ENCODE data around the gene FZD8. TPM values are rescaled to one million over a fixed set of nuclear protein-coding genes. Genes with fewer than 3 reads are reported as not detected.

FZD8 gene
- total and polyA plus RNA-seq, 4 donors, result 0.25 to 5.4 (median 3.0) TPM

- TF ChIP-seq GABPA (IDR thresholded peaks at IDR 0.05 in 1 of 2, conservative IDR thresholded peaks at IDR 0.05 in 1 of 2) (no peak), EGR1 (IDR thresholded peaks at IDR 0.05; ENCODE audit: low read depth in 2 of 2) (no peak), SP1 (IDR thresholded peaks at IDR 0.05) (peak; percentile 9), YY1 (IDR thresholded peaks at IDR 0.05) (peak; percentile 20), TAF1 (conservative IDR thresholded peaks at IDR 0.05) (no peak), HNF4A (conservative IDR thresholded peaks at IDR 0.05) (peak in 1 of 2 donors; percentile 7), NR2F2 (IDR thresholded peaks at IDR 0.05) (no peak), HNF4G (IDR thresholded peaks at IDR 0.05) (no peak), FOXA1 (IDR thresholded peaks at IDR 0.05) (no peak), RAD21 (IDR thresholded peaks at IDR 0.05) (no peak), FOXA2 (IDR thresholded peaks at IDR 0.05) (no peak)
- TF ChIP-seq, protein P1, sequence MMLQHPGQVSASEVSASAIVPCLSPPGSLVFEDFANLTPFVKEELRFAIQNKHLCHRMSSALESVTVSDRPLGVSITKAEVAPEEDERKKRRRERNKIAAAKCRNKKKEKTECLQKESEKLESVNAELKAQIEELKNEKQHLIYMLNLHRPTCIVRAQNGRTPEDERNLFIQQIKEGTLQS (IDR thresholded peaks at IDR 0.05), result no peak
- TF ChIP-seq, protein P2, sequence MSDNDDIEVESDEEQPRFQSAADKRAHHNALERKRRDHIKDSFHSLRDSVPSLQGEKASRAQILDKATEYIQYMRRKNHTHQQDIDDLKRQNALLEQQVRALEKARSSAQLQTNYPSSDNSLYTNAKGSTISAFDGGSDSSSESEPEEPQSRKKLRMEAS (IDR thresholded peaks at IDR 0.05), result no peak
These were observed 43.3 kb upstream of the FZD8 start (continued) for GRCh38 chr10:35685402-35685801.

DNA sequence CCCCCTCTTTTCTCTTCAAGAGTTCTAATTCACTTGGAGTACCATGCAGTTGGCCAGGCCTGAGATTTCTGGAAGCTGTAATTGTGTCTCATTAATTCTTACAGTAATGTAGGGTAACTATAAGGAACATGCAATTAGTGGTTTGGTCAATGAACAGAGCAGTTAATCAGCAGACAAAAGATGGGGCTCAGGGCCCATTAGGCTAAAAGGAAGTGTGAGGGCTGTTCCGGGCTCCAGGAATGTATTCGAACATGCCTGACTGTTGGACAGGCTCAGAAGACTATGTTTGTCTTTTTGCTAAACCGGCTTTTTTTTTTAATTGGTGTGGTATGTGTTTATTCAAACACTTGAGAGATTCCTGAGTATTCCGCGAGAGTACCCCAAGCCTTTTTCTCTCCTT, 42.5 kb upstream of the FZD8 start:
- no peak overlapping the region for H3K4me3 ChIP-seq (ENCODE audit: low read depth in 1 of 3, low read length in 3 of 3)
- DNase-seq (ENCODE audit: low spot score), result no peak
- 80% methylated on average over 5 of the region's 5 CpGs for WGBS
- H3K27ac ChIP-seq (ENCODE audit: low read depth in 1 of 2, low read length in 2 of 2), result no peak overlapping the region
- no peaks in the 10 kb centered on the region for H3K4me1 ChIP-seq (ENCODE audit: control insufficient read depth in 4 of 4, insufficient read depth in 4 of 4, low read length in 3 of 4)
- H3K27me3 ChIP-seq (ENCODE audit: control insufficient read depth in 4 of 4, insufficient read depth in 4 of 4, low read length in 3 of 4), result no peaks in the 10 kb centered on the region
- H3K9me3 ChIP-seq (ENCODE audit: control insufficient read depth in 4 of 4, low read length in 3 of 4), result no peaks in the 10 kb centered on the region
- H3K9ac ChIP-seq (ENCODE audit: low read depth in 1 of 2, low read length in 2 of 2), result no peak overlapping the region
- H3K36me3 ChIP-seq (ENCODE audit: control insufficient read depth in 4 of 4, insufficient read depth in 3 of 4, low read depth in 1 of 4, low read length in 3 of 4), result no peaks in the 10 kb centered on the region
- TF ChIP-seq, protein P1 (IDR thresholded peaks at IDR 0.05), result no peak
- TF ChIP-seq REST (IDR thresholded peaks at IDR 0.05) (no peak), SP1 (IDR thresholded peaks at IDR 0.05) (no peak), RXRA (IDR thresholded peaks at IDR 0.05) (no peak), TAF1 (conservative IDR thresholded peaks at IDR 0.05) (no peak), HNF4A (conservative IDR thresholded peaks at IDR 0.05) (no peak), GABPA (IDR thresholded peaks at IDR 0.05 in 1 of 2, conservative IDR thresholded peaks at IDR 0.05 in 1 of 2) (no peak), NR2F2 (IDR thresholded peaks at IDR 0.05) (no peak), JUND (IDR thresholded peaks at IDR 0.05) (no peak), RAD21 (IDR thresholded peaks at IDR 0.05) (no peak), HNF4G (IDR thresholded peaks at IDR 0.05) (no peak), FOXA1 (IDR thresholded peaks at IDR 0.05) (no peak)
- TF ChIP-seq, protein P2 (IDR thresholded peaks at IDR 0.05), result no peak
- TF ChIP-seq, protein P3, sequence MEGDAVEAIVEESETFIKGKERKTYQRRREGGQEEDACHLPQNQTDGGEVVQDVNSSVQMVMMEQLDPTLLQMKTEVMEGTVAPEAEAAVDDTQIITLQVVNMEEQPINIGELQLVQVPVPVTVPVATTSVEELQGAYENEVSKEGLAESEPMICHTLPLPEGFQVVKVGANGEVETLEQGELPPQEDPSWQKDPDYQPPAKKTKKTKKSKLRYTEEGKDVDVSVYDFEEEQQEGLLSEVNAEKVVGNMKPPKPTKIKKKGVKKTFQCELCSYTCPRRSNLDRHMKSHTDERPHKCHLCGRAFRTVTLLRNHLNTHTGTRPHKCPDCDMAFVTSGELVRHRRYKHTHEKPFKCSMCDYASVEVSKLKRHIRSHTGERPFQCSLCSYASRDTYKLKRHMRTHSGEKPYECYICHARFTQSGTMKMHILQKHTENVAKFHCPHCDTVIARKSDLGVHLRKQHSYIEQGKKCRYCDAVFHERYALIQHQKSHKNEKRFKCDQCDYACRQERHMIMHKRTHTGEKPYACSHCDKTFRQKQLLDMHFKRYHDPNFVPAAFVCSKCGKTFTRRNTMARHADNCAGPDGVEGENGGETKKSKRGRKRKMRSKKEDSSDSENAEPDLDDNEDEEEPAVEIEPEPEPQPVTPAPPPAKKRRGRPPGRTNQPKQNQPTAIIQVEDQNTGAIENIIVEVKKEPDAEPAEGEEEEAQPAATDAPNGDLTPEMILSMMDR (IDR thresholded peaks at IDR 0.05; ENCODE audit: low read depth, low read length, missing input control), result no peak
- TF ChIP-seq, protein P4, sequence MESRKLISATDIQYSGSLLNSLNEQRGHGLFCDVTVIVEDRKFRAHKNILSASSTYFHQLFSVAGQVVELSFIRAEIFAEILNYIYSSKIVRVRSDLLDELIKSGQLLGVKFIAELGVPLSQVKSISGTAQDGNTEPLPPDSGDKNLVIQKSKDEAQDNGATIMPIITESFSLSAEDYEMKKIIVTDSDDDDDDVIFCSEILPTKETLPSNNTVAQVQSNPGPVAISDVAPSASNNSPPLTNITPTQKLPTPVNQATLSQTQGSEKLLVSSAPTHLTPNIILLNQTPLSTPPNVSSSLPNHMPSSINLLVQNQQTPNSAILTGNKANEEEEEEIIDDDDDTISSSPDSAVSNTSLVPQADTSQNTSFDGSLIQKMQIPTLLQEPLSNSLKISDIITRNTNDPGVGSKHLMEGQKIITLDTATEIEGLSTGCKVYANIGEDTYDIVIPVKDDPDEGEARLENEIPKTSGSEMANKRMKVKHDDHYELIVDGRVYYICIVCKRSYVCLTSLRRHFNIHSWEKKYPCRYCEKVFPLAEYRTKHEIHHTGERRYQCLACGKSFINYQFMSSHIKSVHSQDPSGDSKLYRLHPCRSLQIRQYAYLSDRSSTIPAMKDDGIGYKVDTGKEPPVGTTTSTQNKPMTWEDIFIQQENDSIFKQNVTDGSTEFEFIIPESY (IDR thresholded peaks at IDR 0.05), result no peak

Data from liver (tissue), 9 donors.